Measurements from ENCODE around the gene IGF2BP3.

DNA sequence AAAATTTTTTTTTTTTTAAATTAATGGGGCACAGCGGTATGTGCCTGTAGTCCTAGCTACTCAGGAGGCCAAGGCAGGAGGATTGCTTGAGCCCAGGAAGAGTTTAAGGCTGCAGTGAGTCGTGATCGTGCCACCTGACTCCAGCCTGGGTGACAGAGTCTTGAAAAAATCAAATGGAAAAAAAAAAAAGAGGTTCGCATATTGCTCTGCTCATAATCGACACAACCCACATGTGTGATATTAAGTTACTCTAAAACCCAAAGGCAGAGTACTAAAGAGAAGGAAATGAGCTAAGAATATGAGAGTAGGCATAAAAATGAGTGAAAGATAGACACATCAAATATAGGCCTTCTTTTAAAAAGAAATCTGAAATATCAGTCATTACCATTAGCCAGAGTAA is 66.3 kb downstream of the IGF2BP3 start:
- no peak for TF ChIP-seq CTCF (IDR thresholded peaks at IDR 0.05)
- TF ChIP-seq ZFX (IDR thresholded peaks at IDR 0.05; ENCODE audit: borderline replicate concordance) = no peak

Data from 22Rv1 (cell line).